GM20000 (cell line): ENCODE results near the gene LEUTX.

Experiments used
- DNase-seq: peaks from one replicate; pipeline ENCODE4 v3.0.0; 2012; ENCODE audit warnings: low spot score
- CTCF ChIP-seq: IDR thresholded peaks from 2 replicates; pipeline ENCODE4 v1.5.1; 2012; ENCODE audit warnings: mild to moderate bottlenecking, control low read depth; ENCODE audit errors: extremely low read depth, missing control alignments

The LEUTX gene

GRCh38 chr19:39816287-39817048, 37.8 kb downstream of the LEUTX start:
- no peak for TF ChIP-seq CTCF
- DNase-seq: no peak

GRCh38 chr19:39817888-39818561, 39.4 kb downstream of the LEUTX start:
- no peak for DNase-seq

GRCh38 chr19:39818626-39819097, 40.0 kb downstream of the LEUTX start:
- no peak for TF ChIP-seq CTCF
- peak; percentile 83 for DNase-seq

More at GRCh38 chr19:39817888-39818561, 39.4 kb downstream of the LEUTX start:
- no peak for TF ChIP-seq CTCF

GRCh38 chr19:39819786-39820185, 41.1 kb downstream of the LEUTX start:
- no peak for TF ChIP-seq CTCF
- no peak for DNase-seq

GRCh38 chr19:39820696-39821095, 42.0 kb downstream of the LEUTX start:
- TF ChIP-seq CTCF: no peak
- DNase-seq: no peak

GRCh38 chr19:39823686-39824085, 45.0 kb downstream of the LEUTX start:
- TF ChIP-seq CTCF: no peak
- no peak for DNase-seq
